Mesenchymal stem cell (in vitro differentiated cells and primary cell): ENCODE measurements around the gene ATP5ME.

Source experiments
- DNase-seq: peaks from one replicate; pipeline ENCODE4 v3.0.0-alpha.2; 2013
- H2AFZ ChIP-seq: one replicate; pipeline ENCODE4 v1.6.1; 2013; ENCODE audit warnings: low read depth, mild to moderate bottlenecking, control low read depth, inconsistent platforms, low read length, moderate library complexity
- H2AK5ac ChIP-seq: 2 replicates; pipeline ENCODE4 v1.6.1; 2013; ENCODE audit warnings: low read length, moderate library complexity, mild to moderate bottlenecking, inconsistent platforms; ENCODE audit not compliant: severe bottlenecking
- H2BK120ac ChIP-seq: one replicate; pipeline ENCODE4 v1.6.1; 2013; ENCODE audit warnings: low read depth, mild to moderate bottlenecking, inconsistent platforms, low read length, moderate library complexity
- H2BK12ac ChIP-seq, 2 experiments: one replicate each; pipeline ENCODE4 v1.6.1; 2013; ENCODE audit warnings: inconsistent platforms in 2 of 2, low read length in 2 of 2, mild to moderate bottlenecking in 2 of 2, moderate library complexity in 2 of 2, control low read depth in 1 of 2
- H2BK15ac ChIP-seq: one replicate; pipeline ENCODE4 v1.6.1; 2013; ENCODE audit warnings: mild to moderate bottlenecking, low read depth, inconsistent platforms; ENCODE audit not compliant: poor library complexity, severe bottlenecking
- H2BK5ac ChIP-seq: 2 replicates; pipeline ENCODE4 v1.6.1; 2013; ENCODE audit warnings: low read depth, mild to moderate bottlenecking, low read length, control low read depth, inconsistent platforms; ENCODE audit not compliant: poor library complexity, severe bottlenecking
- H3K14ac ChIP-seq, 2 experiments: one replicate each; pipeline ENCODE4 v1.6.1; 2013; ENCODE audit warnings: inconsistent platforms in 2 of 2, low read length in 2 of 2, control low read depth in 1 of 2, mild to moderate bottlenecking in 1 of 2, moderate library complexity in 1 of 2
- H3K18ac ChIP-seq, 2 experiments: one replicate each; pipeline ENCODE4 v1.6.1; 2013; ENCODE audit warnings: inconsistent platforms in 2 of 2, low read length in 2 of 2, control low read depth in 1 of 2, low read depth in 1 of 2, mild to moderate bottlenecking in 1 of 2
- H3K23ac ChIP-seq, 2 experiments: one replicate each; pipeline ENCODE4 v1.6.1; 2013; ENCODE audit warnings: inconsistent platforms in 2 of 2, low read length in 2 of 2, mild to moderate bottlenecking in 2 of 2, moderate library complexity in 2 of 2, control low read depth in 1 of 2
- H3K27ac ChIP-seq: 2 replicates; pipeline ENCODE4 v1.5.1; 2013; ENCODE audit warnings: mild to moderate bottlenecking, moderate library complexity, low read length, control low read depth, inconsistent platforms; ENCODE audit not compliant: poor library complexity, severe bottlenecking
- H3K27me3 ChIP-seq, 2 experiments: 2 replicates each; pipeline versions ENCODE4 v1.6.1 to v1.7.0; 2013; ENCODE audit warnings: low read length in 2 of 2, mild to moderate bottlenecking in 2 of 2, moderate library complexity in 2 of 2, control low read depth in 1 of 2, inconsistent platforms in 1 of 2; ENCODE audit not compliant: control insufficient read depth in 1 of 2, insufficient read depth in 1 of 2
- H3K36me3 ChIP-seq, 2 experiments: 2 replicates each; pipeline versions ENCODE4 v1.6.1 to v1.7.0; 2013; ENCODE audit warnings: low read length in 2 of 2, control low read depth in 1 of 2, inconsistent platforms in 1 of 2, low read depth in 1 of 2, mild to moderate bottlenecking in 1 of 2; ENCODE audit not compliant: insufficient read depth in 2 of 2, control insufficient read depth in 1 of 2
- H3K4ac ChIP-seq, 2 experiments: one replicate each; pipeline ENCODE4 v1.6.1; 2013; ENCODE audit warnings: inconsistent platforms in 2 of 2, low read length in 2 of 2, mild to moderate bottlenecking in 2 of 2, moderate library complexity in 2 of 2, control low read depth in 1 of 2, low read depth in 1 of 2
- H3K4me1 ChIP-seq: 2 replicates; pipeline ENCODE4 v1.6.1; 2013; ENCODE audit warnings: low read depth, low read length, control low read depth; ENCODE audit not compliant: control insufficient read depth, insufficient read depth
- H3K4me2 ChIP-seq: 2 replicates; pipeline ENCODE4 v1.6.1; 2013; ENCODE audit warnings: low read length, mild to moderate bottlenecking, inconsistent platforms; ENCODE audit not compliant: poor library complexity, severe bottlenecking
- H3K4me3 ChIP-seq, 2 experiments: 2 replicates each; pipeline versions ENCODE4 v1.5.1 to v1.7.0; 2013; ENCODE audit warnings: low read length in 2 of 2, mild to moderate bottlenecking in 2 of 2, control low read depth in 1 of 2, low read depth in 1 of 2; ENCODE audit not compliant: insufficient read depth in 1 of 2
- H3K79me1 ChIP-seq: replicated peaks from 2 replicates; pipeline ENCODE4 v1.6.1; 2013; ENCODE audit warnings: mild to moderate bottlenecking, control low read depth, low read length, inconsistent platforms; ENCODE audit not compliant: poor library complexity, severe bottlenecking
- H3K9ac ChIP-seq: 2 replicates; pipeline ENCODE4 v1.7.0; 2013; ENCODE audit warnings: mild to moderate bottlenecking, low read length, moderate library complexity
- H3K9me3 ChIP-seq: 2 replicates; pipeline ENCODE4 v1.7.0; 2013; ENCODE audit warnings: mild to moderate bottlenecking, low read length; ENCODE audit not compliant: control insufficient read depth
- H4K8ac ChIP-seq: one replicate; pipeline ENCODE4 v1.6.1; 2013; ENCODE audit warnings: inconsistent platforms, mild to moderate bottlenecking, low read length, moderate library complexity
- H4K91ac ChIP-seq: one replicate; pipeline ENCODE4 v1.6.1; 2013; ENCODE audit warnings: mild to moderate bottlenecking, low read length, inconsistent platforms
- WGBS: methylation state at CpG from one replicate; pipeline ENCODE4 v1.1.7; 2013; ENCODE audit warnings: mixed read lengths; 5-methylcytosine and 5-hydroxymethylcytosine counted together

ATP5ME gene

DNA sequence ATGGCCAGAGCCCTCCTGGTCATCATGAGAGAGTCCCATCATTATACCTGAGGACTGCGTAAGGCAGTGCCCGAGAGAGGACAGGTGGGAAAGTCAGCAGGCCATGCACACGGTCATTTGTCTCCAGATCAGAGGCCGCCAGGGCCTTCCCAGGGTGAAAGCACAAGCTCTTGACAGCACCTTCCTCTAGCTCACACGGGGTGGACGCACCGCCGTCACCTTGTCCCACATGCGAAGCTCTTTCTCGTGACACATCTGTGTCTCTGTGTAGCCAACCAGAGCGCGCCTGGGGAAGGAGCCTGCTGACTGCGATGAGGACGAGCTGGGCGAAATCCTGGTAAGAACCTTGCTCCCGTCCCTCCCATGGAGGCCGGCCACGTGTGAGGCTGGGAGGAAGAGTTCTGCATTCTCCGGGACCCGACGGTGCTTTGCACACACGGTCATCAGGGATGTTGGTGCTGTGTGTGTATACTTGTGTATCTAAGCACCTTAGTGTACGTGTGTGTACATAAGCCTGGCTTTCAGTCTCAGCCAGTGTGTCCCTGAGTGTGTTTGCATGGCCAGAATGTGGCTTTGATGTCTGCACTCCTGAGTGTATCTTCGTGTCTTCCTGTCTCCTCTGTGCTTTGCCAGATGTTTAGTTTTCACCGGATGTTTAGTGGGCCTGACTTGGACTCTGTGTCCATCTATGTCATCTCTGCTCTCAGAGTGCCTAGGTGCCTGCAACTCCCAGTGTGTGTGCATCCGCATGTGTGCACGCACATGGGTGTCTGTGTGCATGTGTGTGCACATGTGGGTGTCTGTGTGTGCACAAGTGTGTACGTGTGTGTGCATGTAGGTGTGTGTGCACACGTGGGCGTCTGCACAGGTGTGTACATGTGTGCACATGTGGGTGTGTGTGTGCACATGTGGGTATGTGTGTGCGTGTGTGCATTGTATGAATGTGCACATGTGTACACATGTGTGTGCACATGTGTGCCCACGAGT is 15.1 kb downstream of the ATP5ME start:
- Histone ChIP-seq H4K91ac (no peak overlapping the region), H4K8ac (no peak overlapping the region), H3K4me1 (peaks cover 9% of the 10 kb centered on the region), H3K36me3 (no peaks in the 10 kb centered on the region), H3K27ac (no peak overlapping the region), H3K23ac (no peak overlapping the region), H3K27me3 (peaks cover 0 to 36% of the 10 kb centered on the region in 2 experiments), H2BK5ac (no peak overlapping the region), H3K4me2 (no peak overlapping the region), H3K4ac (no peak overlapping the region), H3K14ac (no peak overlapping the region), H3K4me3 (no peak overlapping the region), H3K79me1 (no peaks in the 10 kb centered on the region), H2AK5ac (no peak overlapping the region), H2AFZ (no peak overlapping the region), H3K9me3 (no peaks in the 10 kb centered on the region), H2BK12ac (no peak overlapping the region), H2BK15ac (no peak overlapping the region), H3K18ac (no peak overlapping the region), H2BK120ac (no peak overlapping the region), H3K9ac (no peak overlapping the region)
- DNase-seq, result no peak
- WGBS, result 93% methylated on average over 32 of the region's 32 CpGs

DNA sequence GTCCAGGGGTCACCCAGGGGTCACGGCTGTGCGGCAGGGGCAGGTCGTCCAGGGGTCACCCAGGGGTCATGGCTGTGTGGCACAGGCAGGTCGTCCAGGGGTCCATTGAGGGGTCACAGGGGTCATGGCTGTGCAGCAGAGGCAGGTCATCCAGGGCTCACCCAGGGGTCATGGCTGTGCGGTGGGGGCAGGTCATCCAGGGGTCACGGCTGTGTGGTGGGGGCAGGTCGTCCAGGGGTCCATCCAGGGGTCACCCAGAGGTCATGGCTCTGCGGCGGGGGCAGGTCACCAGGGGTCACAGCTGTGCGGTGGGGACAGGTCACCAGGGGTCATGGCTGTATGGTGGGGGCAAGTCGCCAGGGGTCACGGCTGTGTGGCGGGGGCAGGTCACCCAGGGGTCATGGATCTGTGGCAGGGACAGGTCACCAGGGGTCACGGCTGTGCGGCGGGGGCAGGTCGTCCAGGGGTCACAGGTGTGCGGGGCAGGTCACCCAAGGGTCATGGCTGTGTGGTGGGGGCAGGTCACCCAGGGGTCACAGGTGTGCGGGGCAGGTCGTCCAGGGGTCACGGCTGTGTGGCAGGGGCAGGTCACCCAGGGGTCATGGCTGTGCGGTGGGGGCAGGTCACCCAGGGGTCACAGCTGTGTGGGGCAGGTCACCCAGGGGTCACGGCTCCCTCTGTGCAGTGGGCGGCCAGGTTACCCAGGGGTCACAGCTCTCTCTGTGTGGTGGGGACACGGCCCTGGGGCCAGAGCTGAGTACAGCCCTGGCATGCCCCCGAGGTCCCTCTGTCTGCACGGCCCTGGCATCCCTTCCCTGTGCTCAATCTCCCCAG is 16.0 kb downstream of the ATP5ME start:
- Histone ChIP-seq H3K18ac (no peak overlapping the region), H4K8ac (no peak overlapping the region), H4K91ac (no peak overlapping the region), H2BK5ac (no peak overlapping the region), H2BK120ac (no peak overlapping the region), H3K9ac (no peak overlapping the region), H2BK15ac (no peak overlapping the region), H3K4me3 (no peak overlapping the region), H3K27me3 (peaks cover 0 to 33% of the 10 kb centered on the region in 2 experiments), H3K23ac (no peak overlapping the region), H3K9me3 (no peaks in the 10 kb centered on the region), H3K36me3 (no peaks in the 10 kb centered on the region), H3K4ac (no peak overlapping the region), H3K4me1 (peaks cover 2% of the 10 kb centered on the region), H3K14ac (no peak overlapping the region), H2AFZ (no peak overlapping the region), H2BK12ac (no peak overlapping the region), H3K4me2 (no peak overlapping the region), H3K27ac (no peak overlapping the region), H3K79me1 (no peaks in the 10 kb centered on the region), H2AK5ac (no peak overlapping the region)
- WGBS, result 91% methylated on average over 27 of the region's 27 CpGs
- no peak for DNase-seq

- no peak overlapping the region for H2BK15ac ChIP-seq
- no peak overlapping the region for H3K4me2 ChIP-seq
- no peak overlapping the region for H2BK5ac ChIP-seq
- H3K23ac ChIP-seq, result no peak overlapping the region
- no peak overlapping the region for H3K4me3 ChIP-seq
- no peaks in the 10 kb centered on the region for H3K36me3 ChIP-seq
- no peak overlapping the region for H2AK5ac ChIP-seq
- DNase-seq, result no peak
- H4K8ac ChIP-seq, result no peak overlapping the region
- H3K79me1 ChIP-seq, result no peaks in the 10 kb centered on the region
- no peak overlapping the region for H2BK120ac ChIP-seq
- H2AFZ ChIP-seq, result no peak overlapping the region
- no peak overlapping the region for H3K27ac ChIP-seq
- no peaks in the 10 kb centered on the region for H3K9me3 ChIP-seq
- no peak overlapping the region for H3K4ac ChIP-seq
- no peak overlapping the region for H3K14ac ChIP-seq
- H3K9ac ChIP-seq, result no peak overlapping the region
- no peak overlapping the region for H3K18ac ChIP-seq
- H3K27me3 ChIP-seq, result peaks cover 0 to 35% of the 10 kb centered on the region in 2 experiments
- no peak overlapping the region for H4K91ac ChIP-seq
- H2BK12ac ChIP-seq, result no peak overlapping the region
- H3K4me1 ChIP-seq, result peaks cover 1% of the 10 kb centered on the region
- WGBS, result 90% methylated on average over 23 of the region's 23 CpGs
Measured at GRCh38 chr4:657338-657833, 16.7 kb downstream of the ATP5ME start.
